GM21825 (cell line): Measurements from ENCODE around the gene PTDSS2.
A peak's percentile ranks its signal among the peaks of the same experiment; 100 is the strongest.

Experiments used
- ATAC-seq: cut with Tn5 transposase; IDR thresholded peaks from one replicate; pipeline ENCODE4 v1.9.1; 2021; ENCODE audit warnings: mild to moderate bottlenecking, moderate library complexity; ENCODE audit not compliant: unreplicated experiment

PTDSS2 gene

DNA sequence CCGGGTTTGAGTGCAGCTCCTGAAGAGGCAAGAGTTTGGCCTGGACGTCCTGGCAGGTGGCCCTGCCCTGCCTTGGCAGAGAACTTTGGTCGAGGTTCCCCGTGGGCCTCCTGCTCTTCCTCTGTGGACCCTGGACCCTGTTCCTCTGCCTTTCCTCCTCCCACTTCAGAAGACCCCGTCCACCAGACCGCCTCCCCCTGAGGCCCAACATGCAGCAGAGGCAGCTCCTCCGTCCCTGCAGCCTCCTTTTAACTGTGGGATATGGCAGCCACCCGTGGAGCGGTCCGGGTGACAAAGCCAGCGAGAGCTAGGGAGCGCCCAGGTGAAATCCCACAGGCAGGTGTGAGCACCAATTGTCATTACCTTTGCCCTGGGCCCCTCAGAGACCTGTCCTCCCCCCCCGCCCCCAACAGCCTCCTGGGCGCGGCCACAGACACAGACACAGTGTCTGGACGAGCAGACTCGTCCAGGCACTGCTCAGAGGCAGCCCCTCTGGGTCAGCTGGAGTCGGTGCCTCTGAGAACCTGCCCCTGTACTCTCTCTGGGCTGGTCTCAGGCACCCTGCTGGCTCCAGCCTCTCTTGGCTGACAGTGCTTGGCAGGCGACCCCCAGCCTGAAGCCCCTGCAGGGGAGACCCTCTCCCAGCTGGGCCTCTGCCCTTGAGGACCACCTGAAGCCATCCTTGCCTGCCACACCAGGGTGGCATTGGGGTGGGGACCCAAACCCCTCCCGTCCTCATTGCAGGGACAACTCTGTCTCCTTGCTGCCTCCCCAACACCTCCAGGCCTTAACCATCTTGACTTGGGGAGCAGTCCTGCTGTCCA, 4.1 kb upstream of the PTDSS2 start:
- no peak for ATAC-seq

DNA sequence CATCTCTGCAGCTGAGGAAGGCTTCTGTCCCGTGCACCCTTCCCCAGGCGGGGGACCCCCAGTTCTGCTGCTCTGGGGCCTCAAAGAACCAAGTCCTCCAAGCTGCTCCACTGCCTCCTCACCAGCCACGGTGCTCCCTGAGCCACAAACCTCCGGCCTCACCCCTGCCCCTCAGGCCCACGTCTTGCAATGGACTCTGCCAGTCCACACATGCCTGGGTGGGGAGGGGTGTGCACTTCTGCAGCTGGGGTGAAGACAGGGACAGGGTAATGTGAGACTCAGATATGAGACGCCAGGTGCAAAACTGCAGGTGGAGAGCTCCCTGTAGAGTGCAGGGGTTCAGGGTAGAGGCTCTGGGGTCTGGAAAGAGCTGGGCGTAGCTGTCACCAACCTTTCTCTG, 3.2 kb upstream of the PTDSS2 start:
- ATAC-seq, result no peak

DNA sequence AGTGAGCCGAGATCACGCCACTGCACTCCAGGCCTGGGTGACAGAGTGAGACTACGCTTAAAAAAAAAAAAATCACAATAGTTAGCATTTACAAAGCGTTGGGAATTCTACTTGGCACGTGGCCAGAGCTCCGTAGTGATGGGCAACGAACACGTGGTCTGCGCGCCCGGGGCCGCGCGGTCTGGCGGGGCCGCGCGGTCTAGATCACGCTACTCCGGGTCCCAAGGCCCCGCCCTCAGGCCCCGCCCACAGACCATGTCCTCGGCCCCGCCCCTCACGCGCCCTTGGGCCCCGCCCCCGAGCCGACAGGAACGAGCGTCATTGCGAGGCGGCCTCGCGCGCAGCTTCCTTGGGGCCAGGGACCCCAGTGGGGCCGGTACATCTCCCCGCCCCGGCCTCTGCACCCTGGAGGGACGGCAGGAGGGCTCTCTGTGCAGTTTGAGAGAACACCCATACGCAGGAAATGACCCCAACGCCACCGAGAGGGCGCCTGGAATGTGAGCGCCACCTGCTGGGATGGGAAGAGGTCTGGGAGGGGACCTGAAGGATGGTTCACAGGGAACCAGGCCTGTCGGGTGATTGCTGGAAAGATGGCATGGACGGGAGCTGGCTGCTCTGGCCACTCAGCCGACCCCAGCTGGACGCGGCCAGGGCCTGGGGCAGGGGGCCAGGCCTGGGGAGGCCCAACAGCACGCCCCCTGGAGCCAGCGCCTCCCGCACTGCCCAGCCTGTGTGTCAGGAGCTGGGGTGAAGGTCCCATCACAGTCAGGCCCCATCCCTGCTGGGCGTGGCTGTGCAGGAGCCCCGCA, 2.0 kb upstream of the PTDSS2 start:
- ATAC-seq, result peak; percentile 56

DNA sequence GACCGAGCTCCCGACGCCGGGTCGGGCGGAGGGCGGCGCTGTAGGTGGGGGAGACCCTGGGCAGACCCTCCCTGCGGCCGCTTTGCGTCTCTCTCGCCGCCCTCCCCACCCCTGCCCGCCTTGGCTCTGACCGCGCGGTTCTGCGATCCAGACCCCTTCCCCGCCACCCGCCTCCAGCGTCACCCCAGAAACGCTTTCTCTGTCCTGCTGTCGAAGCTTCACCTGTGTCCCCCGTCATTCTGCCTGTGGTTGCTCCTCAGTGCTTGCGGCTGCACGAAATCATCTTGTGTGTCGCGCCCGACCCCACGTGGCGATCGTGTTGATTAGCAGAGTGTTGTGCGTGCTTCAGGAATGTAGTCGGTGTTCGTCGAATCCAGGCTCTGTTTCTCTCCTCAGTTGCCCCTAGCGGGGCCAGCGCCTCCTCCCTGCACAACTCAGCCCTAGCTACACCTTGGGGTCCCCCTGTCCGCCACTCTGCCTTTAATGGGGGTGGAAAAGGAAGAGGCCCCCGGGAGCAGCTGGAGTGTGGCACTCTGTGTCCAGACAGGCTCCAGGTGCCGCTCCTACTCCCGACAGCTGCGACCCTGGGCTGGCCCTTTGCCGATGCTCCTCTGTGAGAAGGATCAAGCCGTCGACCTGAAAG, 851 bp downstream of the PTDSS2 start:
- ATAC-seq, result peak; percentile 3

DNA sequence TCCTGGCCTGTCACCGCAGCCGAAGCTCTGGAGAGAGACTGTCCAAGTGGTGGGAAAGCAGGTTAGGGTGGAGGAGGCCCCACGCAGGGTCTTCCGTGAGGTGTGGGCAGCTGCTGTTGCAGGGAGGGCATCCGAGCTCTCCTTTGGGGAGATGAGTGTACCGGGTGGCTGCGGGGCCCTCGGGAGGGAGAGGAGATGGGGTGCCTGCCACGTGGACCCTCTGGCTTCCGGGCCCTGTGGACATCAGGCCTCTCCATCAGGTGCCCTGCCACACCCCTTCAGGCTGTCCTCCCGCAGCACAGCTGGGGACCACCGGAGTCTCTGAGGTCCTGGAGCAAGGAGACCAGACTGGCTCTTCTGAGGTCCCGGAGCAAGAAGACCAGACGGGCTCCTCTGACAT, 1.7 kb downstream of the PTDSS2 start:
- ATAC-seq, result no peak

DNA sequence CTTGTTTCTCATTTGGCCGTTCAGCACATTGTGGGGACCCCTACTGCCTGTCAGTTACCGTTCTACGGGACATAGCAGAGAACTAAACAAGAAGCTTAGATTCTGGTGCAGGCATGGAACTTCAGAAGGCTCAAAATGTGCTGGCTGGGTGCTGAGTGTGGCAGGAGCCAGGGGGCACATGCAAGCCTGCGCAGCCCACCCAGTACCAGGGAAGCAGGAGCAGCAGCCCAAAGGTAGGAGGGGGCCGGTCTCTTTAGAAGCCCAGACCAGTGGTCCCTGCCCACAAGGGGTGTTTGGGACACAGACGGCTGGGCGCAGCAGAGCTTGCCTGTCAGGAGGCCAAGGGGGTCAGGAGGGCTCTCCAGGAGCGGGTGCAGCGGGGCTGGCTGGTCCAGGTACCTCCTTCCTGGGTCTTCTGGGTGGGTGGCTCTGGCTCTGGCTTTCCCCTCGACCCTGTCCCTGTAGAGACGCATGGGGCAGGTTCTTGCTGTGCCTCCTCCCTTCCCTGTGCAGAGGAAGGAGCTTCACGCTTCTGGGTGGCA, 2.2 kb downstream of the PTDSS2 start:
- ATAC-seq, result no peak

DNA sequence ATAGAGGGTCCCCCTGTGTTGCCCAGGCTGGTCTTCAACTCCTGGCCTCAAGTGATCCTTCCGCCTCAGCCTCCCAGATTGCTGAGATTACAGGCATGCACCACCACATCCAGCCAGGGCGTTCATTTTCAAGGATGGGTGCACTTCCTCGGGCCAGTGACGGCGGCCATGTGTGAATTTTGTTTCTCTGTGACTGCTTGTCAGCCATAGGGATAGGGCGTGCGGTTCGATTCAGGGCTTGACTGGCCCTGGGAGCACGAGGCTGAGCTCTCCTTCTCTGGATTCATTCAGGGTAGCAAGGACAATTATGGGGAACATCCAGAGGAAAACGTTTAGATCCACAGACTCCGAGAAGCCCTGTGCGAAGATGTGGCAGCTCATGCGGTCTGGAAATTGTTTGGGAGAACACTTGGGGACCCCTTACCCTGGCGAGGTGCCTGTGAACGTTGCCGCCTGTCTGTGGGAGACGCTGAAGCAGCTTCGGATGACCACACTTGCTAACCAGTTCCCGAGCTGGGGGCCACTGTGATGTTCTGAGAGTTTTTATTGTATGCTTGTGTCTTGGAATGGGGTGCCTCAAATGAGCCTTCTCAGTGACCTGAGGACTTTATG, 2.9 kb downstream of the PTDSS2 start:
- no peak for ATAC-seq

DNA sequence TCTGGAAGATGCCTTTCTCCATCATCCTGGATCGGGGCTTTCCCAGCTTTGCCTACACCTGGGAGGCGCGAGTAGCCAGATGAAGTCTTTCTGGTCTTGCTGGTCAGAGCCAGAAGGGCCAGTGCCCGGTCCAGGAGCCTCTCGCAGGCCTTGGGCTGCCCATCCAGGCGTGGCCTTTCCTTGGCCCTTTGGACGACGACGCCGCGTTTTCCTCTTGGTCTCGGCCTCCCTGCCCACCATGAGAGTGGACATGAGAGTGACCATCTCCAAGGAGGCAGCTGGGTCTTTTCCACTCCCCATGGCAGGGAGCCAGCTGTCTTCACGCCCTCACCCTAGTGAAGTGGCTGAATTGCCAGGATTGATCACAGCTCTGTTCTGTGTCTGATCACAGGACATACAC, 3.5 kb downstream of the PTDSS2 start:
- ATAC-seq, result no peak

DNA sequence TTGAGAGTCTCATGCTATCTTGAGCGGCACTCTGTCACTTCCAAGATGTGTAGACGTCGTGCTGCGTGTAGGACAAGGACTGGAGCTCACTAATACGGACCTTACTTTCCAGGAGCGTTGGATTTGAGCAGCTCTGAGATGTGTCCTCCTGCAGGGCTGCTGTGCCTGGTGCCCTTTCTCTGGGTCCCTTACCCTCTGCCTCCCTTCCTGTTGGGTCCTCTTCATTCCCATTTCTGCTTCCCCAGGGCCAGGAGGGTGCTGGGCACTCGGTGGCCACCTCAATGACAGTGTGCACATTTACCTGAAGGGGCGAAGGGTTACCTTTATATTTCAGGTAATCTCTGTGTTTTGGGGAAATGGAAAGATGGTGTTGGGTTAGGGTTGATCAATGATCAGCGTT, 4.0 kb downstream of the PTDSS2 start:
- ATAC-seq, result no peak

DNA sequence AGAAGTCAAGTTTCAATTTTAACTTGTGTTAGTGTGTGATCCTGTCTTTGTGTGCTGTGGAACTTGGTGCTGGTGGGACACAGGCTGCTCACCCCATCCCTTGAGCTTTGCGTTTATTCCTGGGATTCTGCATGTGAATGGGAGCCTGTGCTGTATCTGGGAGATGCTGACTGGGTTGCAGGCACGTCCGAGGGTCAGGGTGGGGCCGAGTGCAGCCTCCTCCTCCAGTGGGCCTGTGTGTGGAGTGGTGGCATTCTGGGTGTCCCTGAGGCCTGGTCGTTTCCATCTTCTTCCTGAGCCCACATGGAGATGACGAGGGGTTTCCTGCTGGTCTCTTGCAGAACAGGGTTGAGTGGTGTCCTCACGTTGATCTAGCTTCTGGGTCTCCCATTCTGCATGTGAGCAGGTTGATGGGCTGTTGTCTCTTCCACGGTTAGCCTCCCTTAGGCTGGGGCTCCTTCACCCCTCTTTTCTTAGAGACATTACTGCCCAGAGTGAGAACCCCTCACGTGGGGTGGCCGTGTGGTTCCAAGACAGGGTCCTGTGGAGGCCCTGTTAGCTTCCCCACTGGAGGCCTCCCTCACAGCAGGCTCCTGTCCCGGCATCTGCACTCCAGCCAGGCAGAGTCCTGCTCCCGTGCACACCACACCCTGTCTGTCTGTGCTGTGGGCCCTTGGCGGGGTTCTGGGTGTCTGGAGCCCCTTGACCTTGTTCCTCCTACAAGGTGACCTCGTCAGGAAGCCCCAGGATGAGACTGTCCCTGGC, 4.9 kb downstream of the PTDSS2 start:
- ATAC-seq, result no peak

DNA sequence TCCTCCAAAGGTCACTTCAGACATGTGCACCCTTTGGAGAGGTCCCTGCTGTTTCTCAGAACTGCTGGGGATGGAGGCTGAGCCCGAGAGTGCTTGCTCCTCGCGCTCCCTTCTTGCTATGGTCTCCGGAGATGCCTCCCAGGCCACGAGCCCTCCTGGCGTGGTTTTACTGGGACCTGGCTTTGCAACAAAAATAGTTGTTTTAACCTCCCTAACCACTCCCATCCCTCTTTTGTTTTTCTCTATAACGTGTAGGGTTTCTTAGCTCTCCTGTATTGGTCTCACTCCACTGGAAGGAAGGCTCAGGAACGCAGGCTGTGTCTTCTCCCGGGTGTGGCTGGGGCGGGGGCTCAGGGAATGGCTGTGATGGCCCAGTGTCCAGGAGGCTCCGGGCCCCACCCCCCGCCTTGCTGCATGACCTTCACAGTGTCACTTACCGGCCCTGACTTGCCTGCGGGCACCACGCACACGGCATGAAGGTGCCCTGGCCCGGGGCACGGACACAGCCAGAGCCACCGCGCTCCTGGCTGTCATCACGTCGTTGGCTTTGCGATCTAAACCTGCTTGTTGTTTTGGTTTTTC, 5.6 kb downstream of the PTDSS2 start:
- no peak for ATAC-seq

DNA sequence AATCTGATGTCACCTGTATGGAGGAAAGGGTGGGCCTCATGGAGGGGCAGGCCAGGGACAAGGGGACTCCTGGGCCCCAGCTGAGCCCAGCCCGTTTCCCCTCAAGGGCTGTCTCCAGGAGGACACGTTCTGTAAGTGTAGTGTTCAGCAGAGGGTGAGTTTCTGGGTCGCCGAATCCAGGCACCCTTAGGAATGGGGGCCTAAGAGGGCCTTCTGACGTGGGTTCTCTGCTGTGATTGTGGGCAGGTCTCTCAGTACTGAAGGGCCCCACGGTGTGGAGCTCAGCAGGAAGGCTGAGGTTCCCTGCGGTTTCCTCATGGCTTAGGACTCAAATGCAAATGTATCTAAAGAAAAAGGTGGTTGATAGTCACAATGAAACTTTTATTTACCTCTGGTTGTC, 6.5 kb downstream of the PTDSS2 start:
- ATAC-seq, result no peak

DNA sequence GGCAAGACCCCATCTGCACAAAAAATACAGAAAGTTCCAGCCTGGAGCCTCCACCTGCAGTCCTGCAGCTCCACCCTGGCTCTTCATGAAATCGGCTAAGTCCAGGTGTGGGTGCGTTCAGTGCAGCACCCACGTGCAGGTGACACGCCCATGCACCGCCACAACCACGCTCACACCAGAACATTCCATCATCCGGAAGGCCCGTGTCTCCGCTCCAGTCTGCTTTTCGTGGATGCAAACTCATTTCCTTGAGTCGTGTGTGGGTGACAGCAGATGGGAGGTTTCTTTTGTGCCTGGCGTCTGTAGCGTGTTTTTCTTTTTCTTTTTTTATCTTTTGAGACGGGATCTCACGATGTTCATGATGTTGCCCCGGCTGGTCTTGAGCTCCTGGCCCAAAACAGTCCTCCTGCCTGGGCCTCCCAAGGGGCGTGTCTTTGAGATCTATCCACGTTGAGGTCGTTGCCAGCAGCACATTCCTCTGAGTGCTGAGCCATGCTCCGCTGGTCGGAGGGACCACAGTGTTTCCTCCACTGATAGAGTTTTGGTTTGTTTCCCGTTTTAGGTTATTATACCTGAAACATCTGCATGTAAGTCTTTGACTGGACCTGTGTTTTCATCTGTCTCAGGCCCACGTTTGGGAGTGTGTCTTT, 7.2 kb downstream of the PTDSS2 start:
- ATAC-seq, result no peak

DNA sequence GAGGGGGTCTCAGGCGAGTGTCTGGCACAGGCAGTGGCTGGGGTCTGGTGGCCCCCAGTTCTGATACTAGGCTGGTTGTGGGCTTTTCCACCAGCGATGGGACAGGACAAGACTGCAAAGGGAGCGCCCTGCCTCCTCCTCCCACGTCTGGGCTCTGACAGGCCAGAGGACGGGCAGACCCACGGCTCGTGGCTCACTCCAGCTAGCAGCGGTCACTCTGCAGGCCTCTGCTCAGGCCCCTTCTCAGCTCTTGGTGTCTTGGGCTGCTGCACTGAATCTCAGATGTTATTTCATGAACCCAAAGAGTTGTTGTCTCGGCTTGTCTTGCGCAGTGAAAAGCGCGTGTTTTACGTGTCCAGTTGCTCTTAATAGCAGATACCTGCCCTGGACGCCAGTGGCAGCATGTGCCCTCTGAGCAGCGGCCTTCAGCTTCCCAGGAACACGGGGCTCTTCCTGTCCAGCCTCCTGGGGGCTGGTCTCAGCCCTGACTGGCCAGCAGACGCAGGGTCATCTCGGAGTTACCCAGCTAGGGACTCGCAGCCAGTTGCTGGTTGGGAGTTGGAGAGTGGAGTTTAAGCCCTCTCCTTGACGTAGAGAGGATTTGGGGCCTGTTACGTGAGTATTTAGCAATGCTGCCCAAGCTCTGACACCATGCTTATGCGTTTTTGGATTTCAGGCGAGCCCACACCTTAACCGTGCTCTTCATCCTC, 9.6 kb downstream of the PTDSS2 start:
- ATAC-seq, result no peak

DNA sequence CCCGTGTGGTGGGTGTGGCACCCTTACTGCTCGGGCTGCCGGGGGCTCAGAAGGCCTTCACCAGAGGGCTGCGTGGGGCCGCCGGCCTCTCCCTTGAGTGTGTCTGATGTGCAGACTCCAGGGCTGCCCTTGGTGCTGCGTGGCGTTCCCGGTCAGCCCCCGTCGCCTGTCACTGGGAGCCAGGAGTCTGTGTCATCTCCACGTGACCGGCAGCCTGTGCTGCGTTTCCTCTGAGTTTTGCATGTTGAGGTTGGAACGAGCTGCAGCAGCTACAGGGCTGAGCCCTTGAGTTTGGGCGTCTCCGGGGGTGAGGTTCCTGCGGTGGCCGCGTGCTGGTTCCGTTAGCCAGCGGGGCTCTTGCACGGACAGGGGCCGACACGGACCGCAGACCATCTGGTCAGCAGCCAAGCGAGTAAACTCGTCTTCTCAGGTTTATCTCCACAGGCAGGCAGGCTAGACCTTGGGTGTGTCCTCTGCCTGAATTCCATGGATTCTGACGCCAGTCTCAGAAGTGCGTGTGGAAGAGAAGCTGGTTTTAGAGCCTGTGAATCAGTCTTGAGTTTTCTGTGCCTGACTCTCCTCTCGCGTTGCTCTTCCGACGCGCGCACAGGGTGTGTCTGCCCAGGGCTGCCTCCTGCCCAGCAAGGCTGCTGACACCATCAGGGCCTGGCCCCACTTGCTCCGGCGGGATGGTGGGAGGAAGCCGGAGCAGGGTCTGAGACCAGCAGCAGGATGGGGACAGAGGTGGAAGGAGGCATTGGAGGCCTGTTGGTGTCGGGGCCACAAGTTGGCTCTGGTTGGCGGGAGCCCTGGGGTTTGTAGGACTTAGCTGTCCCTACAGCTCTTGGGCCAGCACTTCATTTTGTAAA, 10.5 kb downstream of the PTDSS2 start:
- no peak for ATAC-seq

DNA sequence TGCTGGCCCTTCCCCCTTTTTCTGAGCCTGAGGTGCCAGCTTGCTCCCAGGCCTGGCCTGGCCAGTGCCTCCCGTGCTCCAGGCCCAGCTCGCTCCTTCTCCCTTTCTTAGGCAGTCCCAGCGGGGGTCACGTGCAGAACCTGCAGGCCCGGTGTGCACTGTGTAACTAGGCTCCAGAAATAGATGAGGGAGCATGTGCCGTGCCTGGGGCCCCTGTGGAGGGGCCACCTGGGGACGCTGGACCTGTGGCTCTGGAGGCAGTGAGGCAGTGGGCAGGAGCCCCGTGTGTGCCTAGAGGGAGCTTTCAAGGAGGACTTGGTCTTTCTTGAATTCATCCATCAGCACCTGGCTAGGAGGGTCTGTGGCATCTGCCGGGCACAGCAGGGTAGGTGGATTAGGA, 11.5 kb downstream of the PTDSS2 start:
- ATAC-seq, result no peak

DNA sequence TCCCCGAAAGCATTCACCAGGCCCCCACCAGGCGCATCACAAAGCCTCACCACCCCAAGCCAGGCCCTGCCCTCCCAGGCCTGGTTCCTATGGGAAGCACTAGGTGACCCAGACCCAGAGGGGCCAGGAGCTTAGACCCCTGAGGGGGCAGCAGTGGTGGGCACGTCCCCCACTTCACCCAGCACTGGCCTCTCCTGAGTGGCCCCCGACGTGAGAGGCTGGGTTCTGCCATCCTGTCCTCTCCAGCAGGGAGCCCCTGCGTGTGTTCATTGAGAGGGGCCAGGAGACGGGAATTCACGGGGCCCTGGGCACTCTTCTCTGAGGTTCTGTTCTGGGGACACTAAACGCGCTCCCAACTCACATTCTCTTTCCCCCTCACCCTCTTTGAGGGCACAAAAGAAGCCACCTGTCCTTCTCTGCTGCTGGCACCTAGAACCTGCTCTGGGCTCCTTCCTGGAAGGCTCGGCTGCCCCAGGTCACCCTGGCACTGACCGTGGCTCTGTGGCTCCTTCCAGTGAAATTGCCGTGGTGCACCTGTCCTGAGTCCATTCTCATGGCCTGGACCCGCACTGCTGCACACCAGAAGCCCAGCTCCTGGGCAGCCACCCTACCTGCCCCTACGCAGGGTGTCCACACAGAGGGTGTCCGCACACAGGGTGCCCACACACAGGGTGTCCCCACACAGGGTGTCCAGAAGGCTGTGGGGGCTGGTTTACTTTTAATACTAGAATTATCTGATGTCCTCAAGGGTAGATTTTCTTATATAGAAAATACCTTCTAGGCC, 12.2 kb downstream of the PTDSS2 start:
- no peak for ATAC-seq
